ENCODE results near the gene LYPD3.

Gene LYPD3

GRCh38 chr19:43416951-43417623 is 48.3 kb downstream of the LYPD3 start:
- peaks cover 8% of the 10 kb centered on the region for H3K9me3 ChIP-seq (ENCODE audit: severe bottlenecking)
- H3K27ac ChIP-seq: no peak overlapping the region
- H3K4me3 ChIP-seq (ENCODE audit: low read depth, low read length): no peak overlapping the region
- no peak for TF ChIP-seq CTCF (IDR thresholded peaks at IDR 0.05; ENCODE audit: low read depth, low read length)
- no peaks in the 10 kb centered on the region for H3K36me3 ChIP-seq
- no peak for DNase-seq
- H3K27me3 ChIP-seq (ENCODE audit: insufficient read depth, low read depth, severe bottlenecking): no peaks in the 10 kb centered on the region

- DNase-seq: no peak
- Histone ChIP-seq H3K36me3 (no peaks in the 10 kb centered on the region), H3K27ac (no peak within 1 kb of the TSS), H3K9me3 (ENCODE audit: severe bottlenecking) (peaks cover 8% of the 10 kb centered on the region), H3K4me3 (ENCODE audit: low read depth, low read length) (no peak within 1 kb of the TSS), H3K27me3 (ENCODE audit: insufficient read depth, low read depth, severe bottlenecking) (no peaks in the 10 kb centered on the region)
- TF ChIP-seq CTCF (IDR thresholded peaks at IDR 0.05; ENCODE audit: low read depth, low read length): no peak
Observed at GRCh38 chr19:43414554-43414953, 50.9 kb downstream of the LYPD3 start, which contains the start of gene TEX101. Gene TEX101 (plus strand): TSS chr19:43414890. CDS start chr19:43415920, 1,030 bp downstream.

GRCh38 chr19:43412441-43412840 is 53.0 kb downstream of the LYPD3 start:
- Histone ChIP-seq H3K36me3 (no peaks in the 10 kb centered on the region), H3K27ac (no peak overlapping the region), H3K4me3 (ENCODE audit: low read depth, low read length) (no peak overlapping the region), H3K27me3 (ENCODE audit: insufficient read depth, low read depth, severe bottlenecking) (no peaks in the 10 kb centered on the region), H3K9me3 (ENCODE audit: severe bottlenecking) (peaks cover 8% of the 10 kb centered on the region)
- no peak for DNase-seq
- TF ChIP-seq CTCF (IDR thresholded peaks at IDR 0.05; ENCODE audit: low read depth, low read length): no peak

Data from WERI-Rb-1 (cell line).